ENCODE measurements around the gene ATG10. TPM values are rescaled to one million over a fixed set of nuclear protein-coding genes. Genes with fewer than 3 reads are reported as not detected.

ATG10 gene
- total and polyA plus RNA-seq, 2 of the 8 experiments (the other 6 are each of a cell fraction or from before 2014, with no cell fraction given): 3.7 to 8.8 TPM

DNA sequence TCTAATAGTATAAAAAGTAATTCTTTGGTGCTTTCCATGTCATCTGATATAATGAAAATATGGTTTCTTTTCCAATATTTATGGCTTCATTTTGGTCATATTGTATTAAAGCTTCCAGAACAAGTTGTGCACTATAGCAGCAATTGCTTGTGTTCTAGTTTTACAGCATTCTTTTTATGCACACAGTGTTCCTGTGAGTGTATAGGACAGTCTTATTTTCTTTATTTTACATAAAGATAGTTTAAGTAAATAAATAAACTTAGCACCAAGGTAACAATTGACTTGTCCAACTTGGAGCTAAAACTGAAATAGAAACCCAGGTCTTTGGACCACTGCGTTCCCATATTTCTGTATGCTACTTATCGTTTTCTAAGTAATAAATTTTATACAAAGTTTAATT lies 38.9 kb downstream of the ATG10 start (continued):
- TF ChIP-seq POLR2AphosphoS5 (IDR thresholded peaks at IDR 0.05; ENCODE audit: low read depth, low read length) (no peak), RFX5 (IDR thresholded peaks at IDR 0.05; ENCODE audit: borderline replicate concordance, low read depth, low read length) (no peak), RNF2 (IDR thresholded peaks at IDR 0.05; ENCODE audit: borderline replicate concordance, low read depth, low read length, missing control alignments, poor library complexity, severe bottlenecking) (no peak)

Data from H1 (cell line).